Measurements from ENCODE around the gene DNAAF1. TPM values are rescaled to one million over a fixed set of nuclear protein-coding genes. Genes with fewer than 3 reads are reported as not detected.

The DNAAF1 gene
- total RNA-seq, 4 donors from 2014 or later: under 0.01 TPM; not detected in 3

DNA sequence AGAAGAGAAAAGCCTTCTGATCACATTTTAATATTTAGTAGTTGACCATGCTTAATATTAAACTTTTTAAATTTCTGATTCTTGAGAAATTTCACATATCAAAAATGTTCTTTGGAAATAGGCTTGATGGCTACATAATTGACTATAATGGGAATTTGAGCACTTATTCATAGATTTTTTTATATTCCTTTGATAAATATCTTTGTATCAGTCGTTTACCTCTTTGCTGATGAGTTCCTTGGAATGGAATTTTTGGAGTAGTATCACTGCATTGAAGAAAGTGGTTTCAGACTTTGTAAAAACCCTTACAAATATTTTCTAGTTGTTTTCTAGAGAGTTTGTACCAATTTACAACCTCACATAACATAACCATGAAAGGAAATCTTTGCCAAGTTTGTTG, 14.7 kb downstream of the DNAAF1 start:
- no peak for DNase-seq
- no peak overlapping the region for H3K4me3 ChIP-seq
- H3K36me3 ChIP-seq: no peaks in the 10 kb centered on the region
- intact Hi-C loops (cut with DNase I): no loop called here
- H3K4me1 ChIP-seq: no peaks in the 10 kb centered on the region
- H3K27ac ChIP-seq: no peak overlapping the region
- 26 to 40% methylated on average over 1 of the region's 1 CpG for WGBS, 2 donors
- TF ChIP-seq, protein P1, sequence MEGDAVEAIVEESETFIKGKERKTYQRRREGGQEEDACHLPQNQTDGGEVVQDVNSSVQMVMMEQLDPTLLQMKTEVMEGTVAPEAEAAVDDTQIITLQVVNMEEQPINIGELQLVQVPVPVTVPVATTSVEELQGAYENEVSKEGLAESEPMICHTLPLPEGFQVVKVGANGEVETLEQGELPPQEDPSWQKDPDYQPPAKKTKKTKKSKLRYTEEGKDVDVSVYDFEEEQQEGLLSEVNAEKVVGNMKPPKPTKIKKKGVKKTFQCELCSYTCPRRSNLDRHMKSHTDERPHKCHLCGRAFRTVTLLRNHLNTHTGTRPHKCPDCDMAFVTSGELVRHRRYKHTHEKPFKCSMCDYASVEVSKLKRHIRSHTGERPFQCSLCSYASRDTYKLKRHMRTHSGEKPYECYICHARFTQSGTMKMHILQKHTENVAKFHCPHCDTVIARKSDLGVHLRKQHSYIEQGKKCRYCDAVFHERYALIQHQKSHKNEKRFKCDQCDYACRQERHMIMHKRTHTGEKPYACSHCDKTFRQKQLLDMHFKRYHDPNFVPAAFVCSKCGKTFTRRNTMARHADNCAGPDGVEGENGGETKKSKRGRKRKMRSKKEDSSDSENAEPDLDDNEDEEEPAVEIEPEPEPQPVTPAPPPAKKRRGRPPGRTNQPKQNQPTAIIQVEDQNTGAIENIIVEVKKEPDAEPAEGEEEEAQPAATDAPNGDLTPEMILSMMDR (IDR thresholded peaks at IDR 0.05): no peak
- TF ChIP-seq POLR2A (IDR thresholded peaks at IDR 0.05): no peak
- H3K9me3 ChIP-seq: no peaks in the 10 kb centered on the region
- H3K27me3 ChIP-seq: peaks cover 0 to 59% (median 0%) of the 10 kb centered on the region in 4 donors

DNA sequence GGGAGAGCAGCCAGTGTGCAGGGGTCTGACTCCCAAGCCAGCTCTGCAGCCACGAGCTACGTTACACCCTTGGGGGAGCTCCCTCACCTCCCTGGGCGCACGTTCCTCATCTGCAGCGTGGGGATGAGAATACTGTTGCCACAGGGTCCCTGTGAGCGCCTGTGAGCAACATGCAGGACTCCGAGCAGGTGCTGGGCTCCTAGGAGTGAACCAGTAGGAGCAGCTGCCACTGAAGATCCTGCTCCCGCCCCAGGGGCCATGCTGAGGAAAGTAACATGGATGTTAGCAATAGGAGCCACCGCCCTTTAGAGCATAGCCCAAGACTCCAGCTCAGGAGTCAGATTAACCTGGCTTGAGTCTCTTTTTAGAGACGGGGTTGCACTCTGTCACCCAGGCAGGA, 15.9 kb downstream of the DNAAF1 start:
- peaks cover 0 to 55% (median 0%) of the 10 kb centered on the region in 4 donors for H3K27me3 ChIP-seq
- intact Hi-C loops (cut with DNase I): no loop called here
- WGBS, 2 donors: 64 to 94% methylated on average over 3 of the region's 10 CpGs
- H3K27ac ChIP-seq: no peak overlapping the region
- no peaks in the 10 kb centered on the region for H3K36me3 ChIP-seq
- DNase-seq: no peak
- no peaks in the 10 kb centered on the region for H3K4me1 ChIP-seq
- TF ChIP-seq, protein P1 (IDR thresholded peaks at IDR 0.05): no peak
- no peak for TF ChIP-seq POLR2A (IDR thresholded peaks at IDR 0.05)
- no peak overlapping the region for H3K4me3 ChIP-seq
- no peaks in the 10 kb centered on the region for H3K9me3 ChIP-seq

DNA sequence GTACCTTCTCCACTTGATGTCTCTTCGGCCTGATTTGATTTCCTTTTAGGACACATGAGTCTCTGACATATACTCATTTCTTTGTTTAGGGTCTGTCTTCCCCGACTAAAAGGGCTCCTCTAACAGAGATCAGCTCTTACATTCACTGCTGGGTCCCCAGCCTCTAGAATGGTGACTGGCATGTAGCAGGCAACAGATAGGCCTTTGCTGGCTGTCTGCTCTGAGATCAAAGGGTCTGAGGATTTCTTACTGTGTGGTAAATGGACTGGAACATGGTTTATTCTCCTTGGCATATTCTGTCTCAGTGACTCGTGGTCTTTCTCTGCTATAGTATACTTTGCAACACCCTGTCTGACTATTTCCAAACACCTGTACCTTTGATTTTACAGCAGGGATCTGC, 16.7 kb downstream of the DNAAF1 start:
- TF ChIP-seq, protein P1 (IDR thresholded peaks at IDR 0.05): no peak
- no peak for TF ChIP-seq POLR2A (IDR thresholded peaks at IDR 0.05)
- intact Hi-C loops (cut with DNase I): no loop called here
- no peaks in the 10 kb centered on the region for H3K9me3 ChIP-seq
- H3K36me3 ChIP-seq: no peaks in the 10 kb centered on the region
- no peak for DNase-seq
- 52 to 62% methylated on average over 3 of the region's 3 CpGs for WGBS, 2 donors
- no peak overlapping the region for H3K4me3 ChIP-seq
- no peaks in the 10 kb centered on the region for H3K4me1 ChIP-seq
- H3K27ac ChIP-seq: no peak overlapping the region
- H3K27me3 ChIP-seq: peaks cover 0 to 55% (median 0%) of the 10 kb centered on the region in 4 donors

DNA sequence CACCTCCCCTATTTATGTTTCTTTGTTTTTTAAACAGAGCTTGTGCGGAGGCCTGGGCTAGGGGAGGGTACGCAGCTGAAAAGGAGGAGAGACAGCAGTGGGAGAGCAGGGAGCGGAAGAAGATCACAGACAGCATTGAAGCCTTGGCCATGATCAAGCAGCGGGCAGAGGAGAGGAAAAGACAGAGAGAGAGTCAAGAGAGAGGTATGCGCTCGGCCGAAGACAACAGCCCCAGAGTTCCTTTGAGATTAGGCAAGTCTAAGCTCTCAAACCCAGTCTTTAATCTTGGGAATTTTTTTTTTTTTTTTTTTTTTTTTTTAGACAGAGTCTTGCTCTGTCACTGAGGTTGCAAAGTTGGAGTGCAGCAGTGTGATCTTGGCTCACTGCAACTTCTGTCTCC, 20.6 kb downstream of the DNAAF1 start:
- Histone ChIP-seq H3K4me3 (no peak overlapping the region), H3K9me3 (no peaks in the 10 kb centered on the region), H3K4me1 (no peaks in the 10 kb centered on the region), H3K27me3 (peaks cover 0 to 29% (median 0%) of the 10 kb centered on the region in 4 donors), H3K27ac (no peak overlapping the region), H3K36me3 (no peaks in the 10 kb centered on the region)
- 85 to 89% methylated on average over 6 to 7 of the region's 7 CpGs for WGBS, 2 donors
- no peak for DNase-seq
- intact Hi-C loops (cut with DNase I): no loop called here
- no peak for TF ChIP-seq POLR2A (IDR thresholded peaks at IDR 0.05)
- TF ChIP-seq, protein P1 (IDR thresholded peaks at IDR 0.05): no peak

DNA sequence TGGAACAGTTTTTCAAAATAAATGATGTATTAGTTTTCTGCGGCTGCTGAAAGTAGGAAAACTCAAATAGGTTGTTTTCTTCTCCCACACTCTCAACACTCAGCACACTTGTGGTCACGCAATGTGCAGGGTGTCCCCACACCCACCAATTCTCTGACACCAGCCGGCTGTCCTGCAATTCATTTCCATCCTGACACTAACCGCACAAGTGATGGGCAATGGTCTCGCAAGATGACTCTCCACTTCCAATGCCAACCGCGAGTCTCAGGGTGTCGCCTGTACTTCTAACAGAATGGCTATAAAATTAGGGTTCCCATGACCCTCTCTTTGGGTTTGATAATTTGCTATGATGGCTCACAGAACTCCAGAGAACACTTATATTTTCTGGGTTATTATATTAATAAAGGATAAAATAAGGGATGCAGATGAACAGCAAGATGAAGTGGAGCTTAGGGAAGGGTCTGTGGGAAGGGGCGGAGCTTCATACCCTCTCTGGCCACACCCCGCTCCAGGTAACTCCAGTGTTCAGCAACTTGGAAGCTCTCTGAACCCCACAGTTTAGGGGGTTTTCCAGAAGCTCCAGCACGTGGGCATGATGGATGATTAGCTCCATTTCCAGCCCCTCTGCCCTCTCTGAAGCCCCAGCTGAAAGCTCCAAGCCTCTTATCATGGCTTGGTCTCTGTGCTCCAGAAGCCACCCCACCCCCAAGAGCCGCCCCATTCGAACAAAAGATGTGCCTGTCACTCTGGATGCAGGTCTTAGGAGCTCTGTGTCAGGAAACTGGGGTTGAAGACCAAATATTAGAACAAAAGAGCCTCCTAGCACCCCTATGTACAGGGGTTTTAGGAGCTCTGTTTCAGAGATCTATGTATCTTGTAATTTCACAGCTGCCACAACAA, 21.9 kb downstream of the DNAAF1 start:
- Histone ChIP-seq H3K4me1 (no peaks in the 10 kb centered on the region), H3K27ac (no peak overlapping the region), H3K9me3 (no peaks in the 10 kb centered on the region), H3K27me3 (peaks cover 0 to 16% (median 0%) of the 10 kb centered on the region in 4 donors), H3K4me3 (no peak overlapping the region), H3K36me3 (no peaks in the 10 kb centered on the region)
- TF ChIP-seq POLR2A (IDR thresholded peaks at IDR 0.05): no peak
- TF ChIP-seq, protein P1 (IDR thresholded peaks at IDR 0.05): no peak
- no peak for DNase-seq
- WGBS, 2 donors: 67 to 76% methylated on average over 11 to 12 of the region's 13 CpGs
- intact Hi-C loops (cut with DNase I): no loop called here

Measured in esophagus squamous epithelium (tissue), 5 donors.